GM19452 (cell line): ENCODE results near the gene IFI6.
"Not testable (repeated sequence)": the region's sequence is repeated elsewhere in the genome, so short reads cannot be mapped to it uniquely, and the experiment has no call there.

Experiments used
- ATAC-seq: cut with Tn5 transposase; IDR thresholded peaks from one replicate; pipeline ENCODE4 v1.9.1; 2021; ENCODE audit not compliant: unreplicated experiment

The IFI6 gene, protein sequence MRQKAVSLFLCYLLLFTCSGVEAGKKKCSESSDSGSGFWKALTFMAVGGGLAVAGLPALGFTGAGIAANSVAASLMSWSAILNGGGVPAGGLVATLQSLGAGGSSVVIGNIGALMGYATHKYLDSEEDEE

DNA sequence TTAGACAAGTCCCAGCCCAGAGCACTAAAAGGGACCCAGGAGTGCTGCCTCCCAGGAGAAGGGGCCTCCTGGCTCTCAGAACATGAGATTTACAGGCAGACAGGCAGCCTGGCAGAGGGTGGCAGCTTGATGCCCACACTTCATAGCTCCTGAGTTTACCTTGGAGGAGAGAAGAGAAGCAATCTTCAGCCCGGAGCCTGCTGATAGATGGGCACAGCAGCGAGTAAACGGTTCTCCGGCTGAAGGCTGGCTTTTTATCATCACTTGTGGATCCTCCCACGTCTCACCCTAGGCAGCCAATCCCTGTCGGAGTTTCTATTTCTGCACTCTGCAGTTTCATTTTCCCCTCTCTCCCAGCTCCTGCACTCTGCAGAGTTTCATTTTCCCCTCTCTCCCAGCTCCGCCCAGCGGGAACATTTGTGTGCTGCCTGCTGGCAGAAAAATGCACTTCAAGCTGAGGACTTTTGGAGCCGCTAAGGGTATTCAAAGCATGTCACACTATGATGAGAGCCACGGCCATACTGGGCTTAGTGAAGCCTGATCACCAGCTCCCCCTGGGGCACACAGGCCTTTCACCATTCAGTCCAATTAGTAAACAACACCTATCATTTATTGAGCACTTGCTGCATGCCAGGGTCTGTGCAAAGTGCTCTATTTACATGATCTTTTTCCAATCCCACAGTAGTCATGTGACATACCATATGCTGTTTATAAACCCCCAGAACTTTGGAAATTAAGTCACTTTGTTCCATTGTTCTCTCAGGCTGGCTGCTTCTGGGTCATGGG lies at the start of gene IFI6:
Gene IFI6, minus strand, starts transcription at position 229 of the 786 bp plus-strand sequence. CDS start 2,878 bp downstream, outside the sequence.
- ATAC-seq = peak; percentile 81

- ATAC-seq = no peak
These were observed 47.6 kb upstream of the IFI6 start for GRCh38 chr1:27719286-27720251.

DNA sequence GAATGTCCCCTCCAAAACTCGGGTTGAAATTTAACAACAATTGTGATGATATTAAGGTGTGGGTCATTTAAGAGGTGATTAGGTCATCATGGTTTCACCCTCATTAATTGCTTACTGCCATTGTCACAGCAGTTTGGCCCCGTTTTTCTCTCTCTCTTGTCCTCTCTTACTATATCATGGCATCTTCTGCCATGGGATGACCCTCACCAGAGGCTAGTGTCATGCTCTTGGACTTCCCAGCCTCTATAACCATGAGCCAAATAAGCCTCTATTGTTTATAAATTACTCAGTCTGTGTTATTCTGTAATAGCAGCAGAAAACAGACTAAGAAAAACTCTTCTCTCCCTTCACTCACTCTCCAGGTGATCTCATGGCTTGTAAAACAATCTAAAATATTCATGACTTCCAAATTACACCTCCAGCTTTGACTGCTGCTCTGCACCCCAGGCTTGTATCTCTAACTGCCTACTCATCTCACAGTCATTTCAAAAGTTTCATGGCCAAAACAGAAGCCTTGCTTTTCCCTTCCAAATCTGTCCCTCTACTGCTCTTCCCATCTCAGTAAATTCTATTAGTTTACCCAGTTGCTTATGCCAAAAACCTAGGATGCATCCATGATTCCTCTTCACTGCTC lies 44.4 kb upstream of the IFI6 start:
- no peak for ATAC-seq

DNA sequence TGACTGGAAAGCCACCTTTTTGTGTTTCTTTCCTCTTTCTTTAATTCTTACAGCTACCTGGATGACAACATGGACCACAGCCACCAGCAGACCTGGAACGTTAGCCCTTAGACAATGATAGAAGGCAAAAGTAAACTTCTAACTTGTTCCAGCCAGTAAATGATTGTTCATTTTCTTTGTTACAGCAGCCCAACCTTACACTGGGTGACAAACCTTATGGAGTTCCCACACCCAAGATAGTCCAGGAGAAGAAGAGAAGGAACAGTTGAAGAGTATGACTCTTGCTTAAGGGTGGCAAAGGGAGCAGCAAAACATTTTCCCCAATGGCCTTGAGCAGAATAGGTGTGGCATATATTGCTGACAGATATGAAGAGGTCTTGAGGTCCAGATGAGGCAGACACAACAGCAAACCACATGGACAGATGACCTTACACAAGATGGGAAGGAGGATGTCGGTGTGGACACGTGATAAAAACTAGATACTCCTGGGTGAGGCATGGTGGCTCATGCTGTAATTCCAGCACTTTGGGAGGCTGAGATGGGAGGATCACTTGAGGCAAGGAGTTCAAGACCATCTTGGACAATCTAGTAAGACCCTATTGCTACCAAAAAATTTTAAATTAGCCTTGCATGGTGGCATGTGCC lies 42.0 kb upstream of the IFI6 start:
- no peak for ATAC-seq

GRCh38 chr1:27713139-27713725 lies 41.2 kb upstream of the IFI6 start:
- ATAC-seq = no peak

DNA sequence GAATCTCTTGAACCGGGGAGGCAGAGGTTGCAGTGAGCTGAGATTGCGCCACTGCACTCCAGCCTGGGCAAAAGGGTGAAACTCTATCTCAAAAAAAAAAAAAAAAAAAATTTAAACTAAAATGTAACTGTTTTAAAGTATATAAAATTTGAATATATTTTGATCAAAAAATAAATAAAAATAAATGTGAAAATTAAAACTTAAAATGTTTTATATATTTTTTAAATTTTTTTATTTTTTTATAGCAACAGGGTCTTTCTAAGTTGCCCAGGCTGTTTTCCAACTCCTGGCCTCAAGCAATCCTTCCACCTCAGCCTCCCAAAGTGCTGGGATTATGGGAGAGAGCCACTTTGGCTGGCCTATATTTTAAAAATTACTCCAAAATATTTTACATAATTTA lies 38.6 kb upstream of the IFI6 start:
- ATAC-seq = no peak

GRCh38 chr1:27705545-27705944 lies 33.6 kb upstream of the IFI6 start:
- no peak for ATAC-seq

GRCh38 chr1:27704958-27705357 lies 33.0 kb upstream of the IFI6 start:
- no peak for ATAC-seq

GRCh38 chr1:27696835-27697234 lies 24.8 kb upstream of the IFI6 start:
- ATAC-seq = not testable (repeated sequence)

- no peak for ATAC-seq
These were observed 18.2 kb upstream of the IFI6 start for GRCh38 chr1:27690183-27690582.

DNA sequence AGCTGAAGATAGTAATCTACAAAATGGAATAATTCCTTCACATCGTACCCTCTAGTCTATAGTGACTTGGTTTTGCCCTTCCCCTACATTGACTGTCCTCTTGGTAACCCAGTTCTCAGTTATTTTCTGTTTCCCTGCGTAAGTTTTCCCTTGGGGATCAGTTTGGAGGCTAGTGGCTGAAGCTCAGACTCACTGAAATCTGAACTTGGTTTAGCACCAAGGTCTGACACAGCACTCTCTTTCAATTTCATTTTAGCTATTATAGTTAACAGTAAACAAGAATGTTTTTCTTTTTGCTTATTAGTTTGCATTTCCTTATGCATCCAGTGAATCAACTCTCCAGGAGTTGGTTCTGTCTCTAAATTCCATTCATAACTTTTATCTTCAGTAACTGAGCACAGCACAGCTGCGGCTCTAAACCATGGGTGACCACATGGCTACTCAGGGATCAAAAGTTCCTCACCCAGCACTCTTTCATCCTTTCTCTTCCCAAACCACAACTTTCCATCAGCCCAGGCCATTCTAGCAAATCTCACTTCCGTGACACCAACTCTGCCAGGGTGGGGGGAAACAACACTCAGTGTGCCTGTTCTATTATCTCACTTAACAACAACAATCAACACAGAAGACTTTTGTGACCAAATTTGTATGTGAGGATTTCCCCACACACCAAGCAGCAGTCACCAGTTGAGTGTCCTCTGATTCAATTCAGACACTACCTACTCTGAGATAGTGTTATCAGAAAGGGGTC lies 17.6 kb upstream of the IFI6 start:
- peak; percentile 80 for ATAC-seq

DNA sequence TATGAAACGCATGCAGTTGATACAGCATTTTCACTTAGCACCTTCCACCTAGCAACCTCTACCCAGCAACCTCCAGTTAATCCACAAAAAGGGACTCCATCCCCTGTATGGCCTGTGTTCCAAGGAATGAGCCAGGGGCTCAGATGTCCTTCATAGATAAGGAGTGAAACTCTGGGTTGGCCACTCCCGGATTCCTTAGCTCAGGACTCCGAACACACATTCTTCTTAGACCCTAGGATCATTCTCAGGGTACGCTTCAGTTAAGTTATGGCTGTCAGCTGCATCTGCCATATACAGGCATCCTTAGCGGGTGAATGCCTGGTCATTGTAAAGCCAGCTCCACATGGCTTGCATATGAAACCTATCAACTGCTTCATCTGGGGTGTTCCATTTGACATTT lies 15.9 kb upstream of the IFI6 start:
- ATAC-seq = no peak

DNA sequence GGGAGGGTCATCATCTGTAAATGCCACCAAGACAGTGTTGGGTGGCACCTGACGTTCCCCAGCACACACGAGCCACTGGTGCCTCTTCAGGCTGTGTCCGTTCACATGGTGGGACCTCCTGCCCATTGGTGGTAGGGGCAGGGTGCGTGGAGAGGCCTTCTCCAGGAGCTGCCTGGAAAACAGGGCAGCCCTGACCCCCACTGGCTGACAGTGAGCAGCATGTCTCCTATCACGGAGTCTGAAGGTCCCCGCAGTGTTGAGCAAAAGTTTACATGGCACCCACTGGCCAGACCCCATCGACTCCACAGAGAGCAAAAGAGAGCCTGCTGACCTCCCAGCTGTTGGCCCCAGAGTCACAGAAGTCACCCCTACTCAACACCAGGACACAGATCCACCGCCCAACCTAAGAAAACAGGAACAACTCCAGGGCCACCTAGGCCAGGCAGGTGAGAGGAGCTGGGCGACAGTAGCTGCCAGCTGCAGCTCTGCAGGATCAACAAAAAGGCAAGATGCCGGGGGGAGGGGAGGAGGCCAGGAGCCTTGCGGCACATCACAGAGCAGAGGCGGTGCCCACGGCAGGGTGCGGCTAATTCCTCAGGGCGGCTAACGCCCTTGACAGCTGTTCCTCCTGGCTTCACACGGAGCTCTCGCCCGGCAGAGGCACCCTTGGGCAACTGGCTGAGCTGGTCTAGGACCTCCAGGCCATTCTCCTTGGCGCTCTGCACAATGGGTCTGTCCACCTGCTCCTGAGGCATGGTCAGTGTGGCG lies 14.4 kb upstream of the IFI6 start:
- no peak for ATAC-seq

DNA sequence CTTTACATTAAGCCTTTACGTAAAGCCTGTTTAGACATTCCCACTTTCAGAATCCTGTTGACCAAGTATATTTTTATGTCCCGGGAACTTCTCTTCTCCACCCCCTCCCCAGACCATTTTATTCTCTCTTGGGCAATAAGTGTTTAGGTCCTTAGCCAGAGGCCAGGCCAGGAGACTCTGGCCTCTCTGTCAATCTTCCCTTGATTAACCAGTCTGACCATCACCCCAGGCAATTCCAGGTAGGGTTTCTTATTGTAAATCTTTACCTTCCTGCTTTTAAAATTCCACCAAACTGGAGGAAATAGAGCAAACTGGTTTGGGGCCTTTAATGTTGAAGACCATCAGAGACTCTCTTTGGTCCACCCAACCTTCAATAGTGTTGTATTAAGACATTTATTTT lies 12.2 kb upstream of the IFI6 start:
- ATAC-seq = no peak

- no peak for ATAC-seq
These were observed 10.5 kb upstream of the IFI6 start for GRCh38 chr1:27682351-27682944.

DNA sequence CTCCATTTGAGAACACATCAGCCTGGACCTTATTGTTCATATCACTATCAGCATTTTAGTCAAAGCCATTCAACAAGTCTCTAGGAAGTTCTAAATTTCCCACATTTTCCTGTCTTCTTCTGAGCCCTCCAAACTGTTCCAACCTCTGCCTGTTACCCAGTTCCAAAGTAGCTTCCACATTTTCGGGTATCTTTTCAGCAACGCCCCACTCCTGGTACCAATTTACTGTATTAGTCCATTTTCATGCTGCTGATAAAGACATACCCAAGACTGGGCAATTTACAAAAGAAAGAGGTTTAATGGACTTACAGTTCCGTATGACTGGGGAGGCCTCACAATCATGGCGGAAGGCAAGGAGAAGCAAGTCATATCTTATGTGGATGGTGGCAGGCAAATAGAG lies 9.6 kb upstream of the IFI6 start:
- not testable (repeated sequence) for ATAC-seq

DNA sequence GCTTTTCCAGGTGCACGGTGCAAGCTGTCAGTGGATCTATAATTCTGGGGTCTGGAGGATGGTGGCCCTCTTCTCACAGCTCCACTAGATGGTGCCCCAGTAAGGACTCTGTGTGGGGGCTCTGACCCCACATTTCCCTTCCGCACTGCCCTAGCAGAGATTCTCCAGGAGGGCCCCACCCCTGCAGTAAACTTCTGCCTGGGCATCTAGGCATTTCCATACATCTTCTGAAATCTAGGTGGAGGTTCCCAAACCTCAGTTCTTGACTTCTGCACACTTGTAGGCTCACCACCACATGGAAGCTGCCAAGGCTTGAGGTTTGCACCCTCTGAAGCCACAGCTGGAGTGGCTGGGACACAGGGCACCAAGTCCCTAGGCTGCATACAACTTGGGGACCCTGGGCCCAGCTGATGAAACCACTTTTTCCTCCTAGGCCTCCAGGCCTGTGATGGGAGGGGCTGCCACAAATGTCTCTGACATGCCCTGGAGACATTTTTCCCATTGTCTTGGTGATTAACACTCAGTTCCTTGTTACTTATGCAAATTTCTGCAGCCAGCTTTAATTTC lies 8.3 kb upstream of the IFI6 start:
- not testable (repeated sequence) for ATAC-seq

DNA sequence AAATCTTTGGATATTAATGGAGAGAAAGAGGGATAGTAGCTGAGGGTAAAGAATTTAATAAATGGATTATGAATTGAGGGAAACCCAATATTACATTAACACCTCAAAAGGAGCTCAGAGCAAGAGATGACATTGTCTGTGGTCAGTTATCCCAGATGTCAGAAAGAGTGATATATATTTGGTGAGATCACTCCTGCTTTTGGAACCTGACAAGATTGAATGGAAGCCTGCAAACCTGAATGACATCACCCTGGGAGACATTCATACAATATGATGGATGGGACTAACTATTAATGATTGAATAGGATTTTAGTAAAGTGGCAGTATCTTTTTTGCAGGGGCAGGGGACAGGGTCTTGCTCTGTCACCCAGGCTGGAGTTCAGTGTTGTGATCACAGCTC lies 6.8 kb upstream of the IFI6 start:
- ATAC-seq = no peak
